Measurements from ENCODE around the gene TSPAN9.

- TF ChIP-seq CTCF (IDR thresholded peaks at IDR 0.05 in 2 of 3, conservative IDR thresholded peaks at IDR 0.05 in 1 of 3; ENCODE audit: insufficient read depth in 2 of 3, low read depth in 1 of 3, low read length in 3 of 3) (no peak), HOXB6 (CRISPR knock-in tag; IDR thresholded peaks at IDR 0.05; ENCODE audit: borderline replicate concordance) (no peak), ZNF445 (CRISPR knock-in tag; IDR thresholded peaks at IDR 0.05; ENCODE audit: low read depth) (no peak), SMAD2 (IDR thresholded peaks at IDR 0.05; ENCODE audit: low read depth, low read length) (no peak), ZNF239 (CRISPR knock-in tag; IDR thresholded peaks at IDR 0.05) (no peak), ZNF3 (CRISPR knock-in tag; IDR thresholded peaks at IDR 0.05) (no peak), ATF1 (CRISPR knock-in tag; IDR thresholded peaks at IDR 0.05) (no peak), ATF1 (tag; IDR thresholded peaks at IDR 0.05) (no peak), GATA2 (CRISPR knock-in tag; IDR thresholded peaks at IDR 0.05) (no peak), NELFE (IDR thresholded peaks at IDR 0.05; ENCODE audit: insufficient read depth, insufficient read length) (no peak), ZHX1 (conservative IDR thresholded peaks at IDR 0.05; ENCODE audit: low read length) (no peak), FOSL1 (tag; conservative IDR thresholded peaks at IDR 0.05) (no peak)
These were observed 56.9 kb downstream of the TSPAN9 start for GRCh38 chr12:3134126-3134525.

Measured in K562 (cell line).